HG03571 (cell line): ENCODE measurements around the gene SERPINA1.

ENCODE experiments used
- ATAC-seq: cut with Tn5 transposase; IDR thresholded peaks from one replicate; pipeline ENCODE4 v1.9.1; 2021; ENCODE audit not compliant: unreplicated experiment

The SERPINA1 gene

GRCh38 chr14:94349276-94349675 lies 39.1 kb downstream of the SERPINA1 start:
- ATAC-seq = no peak

- no peak for ATAC-seq
These were observed 39.6 kb downstream of the SERPINA1 start for GRCh38 chr14:94348836-94349235.

- peak; percentile 9 for ATAC-seq
These were observed 41.6 kb downstream of the SERPINA1 start for GRCh38 chr14:94346841-94347240.

- peak; percentile 60 for ATAC-seq
These were observed 42.2 kb downstream of the SERPINA1 start for GRCh38 chr14:94346065-94346786.

GRCh38 chr14:94345344-94346064 lies 42.9 kb downstream of the SERPINA1 start:
- no peak for ATAC-seq

GRCh38 chr14:94344389-94344788 lies 44.0 kb downstream of the SERPINA1 start:
- ATAC-seq = no peak

GRCh38 chr14:94343238-94344005 lies 45.0 kb downstream of the SERPINA1 start:
- no peak for ATAC-seq

- no peak for ATAC-seq
These were observed 46.0 kb downstream of the SERPINA1 start for GRCh38 chr14:94342334-94342934.

- ATAC-seq = no peak
These were observed 46.6 kb downstream of the SERPINA1 start for GRCh38 chr14:94341656-94342333.

GRCh38 chr14:94340533-94340932 lies 47.9 kb downstream of the SERPINA1 start:
- no peak for ATAC-seq

- no peak for ATAC-seq
These were observed 50.4 kb downstream of the SERPINA1 start for GRCh38 chr14:94338023-94338422.

- no peak for ATAC-seq
These were observed 51.1 kb downstream of the SERPINA1 start for GRCh38 chr14:94337274-94337673.

GRCh38 chr14:94334872-94335271 lies 53.5 kb downstream of the SERPINA1 start:
- ATAC-seq = no peak

GRCh38 chr14:94332587-94332986 lies 55.8 kb downstream of the SERPINA1 start:
- ATAC-seq = no peak

- no peak for ATAC-seq
These were observed 56.3 kb downstream of the SERPINA1 start for GRCh38 chr14:94332063-94332583.

- no peak for ATAC-seq
These were observed 56.9 kb downstream of the SERPINA1 start for GRCh38 chr14:94331462-94331861.

- ATAC-seq = no peak
These were observed 57.5 kb downstream of the SERPINA1 start for GRCh38 chr14:94330857-94331256.

GRCh38 chr14:94330432-94330831 lies 58.0 kb downstream of the SERPINA1 start:
- ATAC-seq = no peak

- no peak for ATAC-seq
These were observed 58.5 kb downstream of the SERPINA1 start for GRCh38 chr14:94329857-94330256.

- no peak for ATAC-seq
These were observed 60.2 kb downstream of the SERPINA1 start for GRCh38 chr14:94328196-94328595.
